ENCODE measurements around the gene FGD3.

GRCh38 chr9:93081931-93082330 is 134.6 kb downstream of the FGD3 start:
- no peak for TF ChIP-seq CTCF (IDR thresholded peaks at IDR 0.05)
- TF ChIP-seq ZFX (IDR thresholded peaks at IDR 0.05; ENCODE audit: borderline replicate concordance): no peak
